Testis (tissue), 2 donors: ENCODE data around the gene CYSLTR1.

ENCODE experiments used
- CTCF ChIP-seq, 3 experiments: fragments of 450-650 bp in 2 of 3; fragments of 200-600 bp in 1 of 3; sonication (generic) in 1 of 3; IDR thresholded peaks; one replicate each; pipeline ENCODE4 v1.5.1; 2016 to 2019; ENCODE audit warnings: antibody characterized with exemption in 3 of 3, mild to moderate bottlenecking in 2 of 3, moderate library complexity in 1 of 3
- POLR2A ChIP-seq: fragments of 450-650 bp; IDR thresholded peaks from one replicate; pipeline ENCODE4 v1.6.1; 2017; ENCODE audit warnings: antibody characterized with exemption, mild to moderate bottlenecking, moderate library complexity

- TF ChIP-seq CTCF (IDR thresholded peaks at IDR 0.05) (no peak), POLR2A (no peak)
Observed at GRCh38 chrX:78237127-78237526, 90.3 kb downstream of the CYSLTR1 start.
